ENCODE results near the gene MAP1B. TPM values are rescaled to one million over a fixed set of nuclear protein-coding genes. Genes with fewer than 3 reads are reported as not detected.

The MAP1B gene
- total and polyA plus RNA-seq, 10 of the 15 experiments (the other 5 are each of a cell fraction or from before 2014, with no cell fraction given) = 0.02 to 0.81 (median 0.06) TPM; not detected in 1

- TF ChIP-seq NKRF (conservative IDR thresholded peaks at IDR 0.05) (no peak), IRF4 (IDR thresholded peaks at IDR 0.05; ENCODE audit: low read depth, low read length) (no peak), CEBPB (IDR thresholded peaks at IDR 0.05; ENCODE audit: borderline replicate concordance in 1 of 2, low read depth in 2 of 2, low read length in 2 of 2) (no peak), TCF7 (IDR thresholded peaks at IDR 0.05; ENCODE audit: borderline replicate concordance) (no peak), CREM (IDR thresholded peaks at IDR 0.05; ENCODE audit: low read depth) (no peak)
Observed at GRCh38 chr5:72189146-72189545, 81.9 kb downstream of the MAP1B start (continued).

- DNase-seq (ENCODE audit: low read depth, low spot score) (no peak), FAIRE-seq (no peak), ATAC-seq (no peak)
- in situ Hi-C loops (cut with MboI) (no loop called here), intact Hi-C loops (cut with micrococcal nuclease; ENCODE audit: unreplicated experiment) (no loop called here)
- no peak overlapping the region for H3K9ac ChIP-seq (ENCODE audit: control insufficient read depth, insufficient read depth, low read length)
- H3K27me3 ChIP-seq (replicated peaks in 1 of 2; ENCODE audit: control insufficient read depth in 2 of 2, insufficient read depth in 2 of 2, low read length in 1 of 2) = peaks cover 3 to 4% of the 10 kb centered on the region in 2 experiments; a peak in 2 of 4 replicates
- H4K20me1 ChIP-seq (ENCODE audit: control insufficient read depth, insufficient read depth) = no peaks in the 10 kb centered on the region; the same call in 1 of the 2 replicates
- WGBS (ENCODE audit: insufficient coverage, insufficient replicate concordance, low lambda C conversion rate, missing lambda C conversion rate) = 60% methylated on average over 3 of the region's 3 CpGs
- H3K27ac ChIP-seq (ENCODE audit: control insufficient read depth, insufficient read depth) = no peak overlapping the region
- no peak overlapping the region for H2AFZ ChIP-seq (ENCODE audit: control insufficient read depth, low read depth, low read length)
- no peak overlapping the region for H3K4me2 ChIP-seq (ENCODE audit: control insufficient read depth, insufficient read depth)
- H3K36me3 ChIP-seq (ENCODE audit: control insufficient read depth in 2 of 2, insufficient read depth in 2 of 2, low read length in 1 of 2) = no peaks in the 10 kb centered on the region
- H3K4me1 ChIP-seq (ENCODE audit: control insufficient read depth, insufficient read depth, low read length) = peaks cover 16% of the 10 kb centered on the region
- no peaks in the 10 kb centered on the region for H3K79me2 ChIP-seq (ENCODE audit: control insufficient read depth, insufficient read depth, low read length)
- RAD21 ChIA-PET (ENCODE audit: unreplicated experiment) = no interaction called here
- TF ChIP-seq RAD51 (IDR thresholded peaks at IDR 0.05) (no peak), POLR2AphosphoS5 (IDR thresholded peaks at IDR 0.05; ENCODE audit: low read length) (no peak), CHD2 (IDR thresholded peaks at IDR 0.05; ENCODE audit: borderline replicate concordance, low read depth, low read length) (no peak), ZBTB11 (CRISPR knock-in tag; IDR thresholded peaks at IDR 0.05) (no peak), IKZF2 (IDR thresholded peaks at IDR 0.05) (no peak), SPI1 (IDR thresholded peaks at IDR 0.05; ENCODE audit: borderline replicate concordance, insufficient read depth, low read depth, low read length) (no peak), CBX5 (IDR thresholded peaks at IDR 0.05; ENCODE audit: low read depth) (no peak)
- CTCF ChIA-PET = no interaction called here
- peaks cover 8% of the 10 kb centered on the region; the same call in 2 of the 3 replicates for H3K9me3 ChIP-seq (replicated peaks; ENCODE audit: control insufficient read depth, insufficient read depth, low read length)
- SMC1A ChIA-PET (ENCODE audit: uncharacterized antibody, unreplicated experiment) = no interaction called here
- POLR2A ChIA-PET = no interaction called here
- no peak overlapping the region for H3K4me3 ChIP-seq
- BruUV-seq (replicated peaks) = no TSS peak
Observed at GRCh38 chr5:72191404-72191803, 84.1 kb downstream of the MAP1B start.

Data from GM12878 (cell line).